Fibroblast of pulmonary artery (primary cell): ENCODE results near the gene ANKS1B.

Experiments
- DNase-seq: peaks from one replicate; pipeline ENCODE4 v3.0.0-alpha.2; 2010; ENCODE audit warnings: low read depth
- H3K4me3 ChIP-seq: replicated peaks from 2 replicates; pipeline ENCODE4 v1.5.1; 2011; ENCODE audit warnings: low read depth, mild to moderate bottlenecking, control low read depth, low read length, moderate library complexity
- TF ChIP-seq, protein P1 (sequence below): IDR thresholded peaks from 2 replicates; pipeline ENCODE4 v1.5.1; 2011; ENCODE audit warnings: mild to moderate bottlenecking, control low read depth, low read length, inconsistent platforms; ENCODE audit errors: missing control alignments

The ANKS1B gene

GRCh38 chr12:99879439-99879838 is 105.3 kb downstream of the ANKS1B start:
- no peak overlapping the region for H3K4me3 ChIP-seq
- no peak for DNase-seq
- TF ChIP-seq, protein P1, sequence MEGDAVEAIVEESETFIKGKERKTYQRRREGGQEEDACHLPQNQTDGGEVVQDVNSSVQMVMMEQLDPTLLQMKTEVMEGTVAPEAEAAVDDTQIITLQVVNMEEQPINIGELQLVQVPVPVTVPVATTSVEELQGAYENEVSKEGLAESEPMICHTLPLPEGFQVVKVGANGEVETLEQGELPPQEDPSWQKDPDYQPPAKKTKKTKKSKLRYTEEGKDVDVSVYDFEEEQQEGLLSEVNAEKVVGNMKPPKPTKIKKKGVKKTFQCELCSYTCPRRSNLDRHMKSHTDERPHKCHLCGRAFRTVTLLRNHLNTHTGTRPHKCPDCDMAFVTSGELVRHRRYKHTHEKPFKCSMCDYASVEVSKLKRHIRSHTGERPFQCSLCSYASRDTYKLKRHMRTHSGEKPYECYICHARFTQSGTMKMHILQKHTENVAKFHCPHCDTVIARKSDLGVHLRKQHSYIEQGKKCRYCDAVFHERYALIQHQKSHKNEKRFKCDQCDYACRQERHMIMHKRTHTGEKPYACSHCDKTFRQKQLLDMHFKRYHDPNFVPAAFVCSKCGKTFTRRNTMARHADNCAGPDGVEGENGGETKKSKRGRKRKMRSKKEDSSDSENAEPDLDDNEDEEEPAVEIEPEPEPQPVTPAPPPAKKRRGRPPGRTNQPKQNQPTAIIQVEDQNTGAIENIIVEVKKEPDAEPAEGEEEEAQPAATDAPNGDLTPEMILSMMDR = no peak

- H3K4me3 ChIP-seq = no peak overlapping the region
- DNase-seq = no peak
- TF ChIP-seq, protein P1 = no peak
Observed at GRCh38 chr12:99875081-99875480, 109.7 kb downstream of the ANKS1B start.

- DNase-seq = no peak
- TF ChIP-seq, protein P1 = no peak
- no peak overlapping the region for H3K4me3 ChIP-seq
Observed at GRCh38 chr12:99870085-99870484, 114.7 kb downstream of the ANKS1B start.

DNA sequence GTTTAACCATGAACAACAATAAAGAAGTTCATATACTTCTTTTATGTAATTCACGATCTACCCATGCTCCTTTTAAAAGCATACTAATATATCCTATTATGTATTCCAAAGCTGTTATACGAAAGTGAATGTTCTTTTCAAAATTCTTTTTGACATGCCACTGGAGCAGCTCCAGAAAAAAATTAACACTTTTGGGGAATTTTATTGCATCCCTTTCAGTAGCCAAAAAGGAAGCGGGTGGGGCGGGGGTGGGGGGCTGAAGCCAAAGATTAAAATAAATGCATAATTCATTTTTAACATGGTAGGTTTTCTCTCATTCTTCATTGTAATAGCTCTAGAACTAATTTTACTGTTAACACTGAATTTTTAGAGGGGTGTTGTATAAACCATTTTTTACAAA is 123.0 kb downstream of the ANKS1B start:
- TF ChIP-seq, protein P1 = no peak
- no peak overlapping the region for H3K4me3 ChIP-seq
- DNase-seq = no peak

GRCh38 chr12:99859126-99859525 is 125.6 kb downstream of the ANKS1B start:
- no peak for DNase-seq
- TF ChIP-seq, protein P1 = no peak
- no peak overlapping the region for H3K4me3 ChIP-seq

GRCh38 chr12:99852666-99853065 is 132.1 kb downstream of the ANKS1B start:
- DNase-seq = no peak
- TF ChIP-seq, protein P1 = no peak
- H3K4me3 ChIP-seq = no peak overlapping the region

DNA sequence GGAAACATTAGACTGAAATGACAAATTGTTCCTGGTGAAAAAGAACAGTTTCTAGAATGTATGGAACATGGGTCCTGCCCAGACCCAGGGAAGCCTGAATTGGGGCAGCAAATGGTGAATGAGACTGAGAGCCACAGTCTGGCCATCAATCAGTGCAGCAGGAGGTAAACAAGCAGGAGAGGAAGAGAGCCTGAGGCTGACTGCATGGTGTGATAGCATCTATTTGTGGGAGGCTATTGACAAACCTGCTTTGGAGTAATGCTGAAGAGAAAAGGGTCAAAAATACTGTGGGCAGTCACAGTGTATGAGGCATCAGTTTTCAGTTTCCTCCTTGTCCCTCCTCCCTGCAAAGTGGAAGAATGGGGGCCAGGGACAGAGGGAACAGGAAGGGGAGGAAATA is 136.8 kb downstream of the ANKS1B start:
- TF ChIP-seq, protein P1 = no peak
- no peak for DNase-seq
- no peak overlapping the region for H3K4me3 ChIP-seq
